ENCODE results near the gene SRR. TPM values are rescaled to one million over a fixed set of nuclear protein-coding genes. Genes with fewer than 3 reads are reported as not detected.

Gene SRR
- polyA plus RNA-seq, 1 donor: 8.4 TPM

- WGBS (ENCODE audit: insufficient coverage, low lambda C conversion rate): no CpG with 5 or more reads among the region's 20 CpGs
- no peak overlapping the region for H3K27ac ChIP-seq (ENCODE audit: low read length)
- H3K9me3 ChIP-seq (ENCODE audit: control insufficient read depth, low read depth, low read length): no peaks in the 10 kb centered on the region
- H3K4me1 ChIP-seq (ENCODE audit: control insufficient read depth, insufficient read depth, low read length): peaks cover 4% of the 10 kb centered on the region
- H3K4me3 ChIP-seq (ENCODE audit: low read length): no peak overlapping the region
- no peak for DNase-seq
- H3K36me3 ChIP-seq (ENCODE audit: control insufficient read depth, insufficient read depth, low read length): peaks cover 39% of the 10 kb centered on the region
- H3K27me3 ChIP-seq (ENCODE audit: control insufficient read depth, insufficient read depth, low read length): no peaks in the 10 kb centered on the region
Observed at GRCh38 chr17:2362016-2362415, 58.3 kb downstream of the SRR start.

DNA sequence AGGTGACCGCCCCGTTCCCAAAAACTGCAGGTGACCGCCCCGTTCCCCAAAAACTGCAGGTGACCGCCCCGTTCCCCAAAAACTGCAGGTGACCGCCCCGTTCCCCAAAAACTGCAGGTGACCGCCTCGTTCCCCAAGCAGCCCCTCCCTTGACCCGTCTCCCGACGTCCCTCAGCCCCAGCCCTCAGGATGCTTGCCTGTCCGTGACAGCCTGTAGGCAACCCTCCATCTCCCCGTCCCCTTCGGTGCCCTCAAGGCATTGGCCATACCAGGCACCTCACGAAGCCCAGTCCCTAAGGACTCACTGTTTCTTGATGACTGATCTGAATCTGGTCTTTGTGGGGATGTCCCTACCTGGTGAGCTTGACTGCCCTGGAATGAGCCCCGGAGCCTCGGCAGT is 58.7 kb downstream of the SRR start:
- DNase-seq: no peak
- Histone ChIP-seq H3K27ac (ENCODE audit: low read length) (no peak overlapping the region), H3K36me3 (ENCODE audit: control insufficient read depth, insufficient read depth, low read length) (peaks cover 36% of the 10 kb centered on the region), H3K4me3 (ENCODE audit: low read length) (no peak overlapping the region), H3K4me1 (ENCODE audit: control insufficient read depth, insufficient read depth, low read length) (peaks cover 4% of the 10 kb centered on the region), H3K9me3 (ENCODE audit: control insufficient read depth, low read depth, low read length) (no peaks in the 10 kb centered on the region), H3K27me3 (ENCODE audit: control insufficient read depth, insufficient read depth, low read length) (no peaks in the 10 kb centered on the region)
- no CpG with 5 or more reads among the region's 19 CpGs for WGBS (ENCODE audit: insufficient coverage, low lambda C conversion rate)

DNA sequence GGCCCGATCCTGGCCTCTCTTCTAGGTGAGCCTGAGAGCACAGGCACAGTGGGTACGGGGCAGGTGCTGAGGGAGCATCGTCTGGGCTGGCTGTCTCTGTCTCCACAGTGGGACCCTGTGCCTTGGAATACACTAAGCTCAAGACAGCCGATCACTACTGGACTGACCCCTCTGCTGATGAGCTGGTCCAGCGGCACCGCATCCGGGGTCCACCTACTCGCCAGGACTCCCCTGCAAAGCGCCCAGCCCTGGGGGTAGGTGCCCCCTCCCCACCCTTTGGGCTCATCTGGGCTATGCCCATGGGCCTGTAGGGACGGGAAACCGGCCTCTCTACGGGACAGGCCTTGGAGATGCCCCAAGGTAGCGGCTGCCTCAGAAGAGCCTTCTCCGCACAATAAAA is 59.1 kb downstream of the SRR start:
- H3K4me1 ChIP-seq (ENCODE audit: control insufficient read depth, insufficient read depth, low read length): peaks cover 4% of the 10 kb centered on the region
- no peak for DNase-seq
- peaks cover 39% of the 10 kb centered on the region for H3K36me3 ChIP-seq (ENCODE audit: control insufficient read depth, insufficient read depth, low read length)
- no peaks in the 10 kb centered on the region for H3K9me3 ChIP-seq (ENCODE audit: control insufficient read depth, low read depth, low read length)
- no peaks in the 10 kb centered on the region for H3K27me3 ChIP-seq (ENCODE audit: control insufficient read depth, insufficient read depth, low read length)
- no peak overlapping the region for H3K27ac ChIP-seq (ENCODE audit: low read length)
- no CpG with 5 or more reads among the region's 14 CpGs for WGBS (ENCODE audit: insufficient coverage, low lambda C conversion rate)
- H3K4me3 ChIP-seq (ENCODE audit: low read length): no peak overlapping the region

GRCh38 chr17:2363318-2363717 is 59.6 kb downstream of the SRR start:
- no peak for DNase-seq
- Histone ChIP-seq H3K27ac (ENCODE audit: low read length) (no peak overlapping the region), H3K9me3 (ENCODE audit: control insufficient read depth, low read depth, low read length) (no peaks in the 10 kb centered on the region), H3K36me3 (ENCODE audit: control insufficient read depth, insufficient read depth, low read length) (peaks cover 37% of the 10 kb centered on the region), H3K4me1 (ENCODE audit: control insufficient read depth, insufficient read depth, low read length) (peaks cover 4% of the 10 kb centered on the region), H3K4me3 (ENCODE audit: low read length) (no peak overlapping the region), H3K27me3 (ENCODE audit: control insufficient read depth, insufficient read depth, low read length) (no peaks in the 10 kb centered on the region)
- no CpG with 5 or more reads among the region's 21 CpGs for WGBS (ENCODE audit: insufficient coverage, low lambda C conversion rate)

- no peak overlapping the region for H3K27ac ChIP-seq (ENCODE audit: low read length)
- H3K36me3 ChIP-seq (ENCODE audit: control insufficient read depth, insufficient read depth, low read length): peaks cover 37% of the 10 kb centered on the region
- no peaks in the 10 kb centered on the region for H3K9me3 ChIP-seq (ENCODE audit: control insufficient read depth, low read depth, low read length)
- H3K4me1 ChIP-seq (ENCODE audit: control insufficient read depth, insufficient read depth, low read length): peaks cover 3% of the 10 kb centered on the region
- no peak for DNase-seq
- WGBS (ENCODE audit: insufficient coverage, low lambda C conversion rate): no CpG with 5 or more reads among the region's 26 CpGs
- H3K27me3 ChIP-seq (ENCODE audit: control insufficient read depth, insufficient read depth, low read length): no peaks in the 10 kb centered on the region
- no peak overlapping the region for H3K4me3 ChIP-seq (ENCODE audit: low read length)
Observed at GRCh38 chr17:2363851-2364762, 60.4 kb downstream of the SRR start.

DNA sequence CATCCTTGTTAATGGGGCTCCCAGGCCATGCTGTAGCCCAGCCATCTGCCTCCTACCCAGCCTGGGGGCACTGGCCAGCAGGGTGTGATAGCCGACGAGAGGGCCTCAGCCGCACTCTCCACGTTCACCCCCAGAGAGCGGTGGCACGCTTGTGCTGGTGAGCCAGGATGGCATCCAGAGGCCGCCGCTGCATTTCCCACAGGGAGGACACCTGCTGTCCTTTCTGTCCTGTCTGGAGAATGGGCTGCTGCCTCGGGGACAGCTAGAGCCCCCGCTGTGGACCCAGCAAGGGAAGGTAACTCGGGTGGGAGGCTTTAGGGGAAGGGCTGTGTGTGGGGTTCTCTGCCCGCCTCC is 61.0 kb downstream of the SRR start:
- no peak for DNase-seq
- H3K4me3 ChIP-seq (ENCODE audit: low read length): no peak overlapping the region
- no peaks in the 10 kb centered on the region for H3K9me3 ChIP-seq (ENCODE audit: control insufficient read depth, low read depth, low read length)
- H3K36me3 ChIP-seq (ENCODE audit: control insufficient read depth, insufficient read depth, low read length): peaks cover 37% of the 10 kb centered on the region
- H3K4me1 ChIP-seq (ENCODE audit: control insufficient read depth, insufficient read depth, low read length): no peaks in the 10 kb centered on the region
- no peaks in the 10 kb centered on the region for H3K27me3 ChIP-seq (ENCODE audit: control insufficient read depth, insufficient read depth, low read length)
- no CpG with 5 or more reads among the region's 12 CpGs for WGBS (ENCODE audit: insufficient coverage, low lambda C conversion rate)
- H3K27ac ChIP-seq (ENCODE audit: low read length): no peak overlapping the region

DNA sequence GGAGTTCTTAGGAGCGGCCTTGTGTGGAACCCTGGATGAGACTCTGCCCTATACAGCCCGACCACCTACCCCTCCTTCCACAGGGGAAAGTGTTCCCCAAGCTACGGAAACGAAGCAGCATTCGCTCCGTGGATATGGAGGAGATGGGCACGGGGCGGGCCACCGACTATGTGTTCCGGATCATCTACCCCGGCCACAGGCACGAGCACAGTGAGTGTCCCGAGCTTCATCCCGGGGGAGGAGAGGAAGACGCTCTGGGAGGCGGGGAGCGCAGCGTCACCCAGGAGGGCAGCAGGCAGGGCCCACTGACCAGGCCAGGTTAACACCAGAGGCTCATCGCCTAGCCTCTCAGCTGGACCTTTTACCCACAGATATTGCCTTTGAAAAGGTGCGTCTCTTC is 61.4 kb downstream of the SRR start:
- no peaks in the 10 kb centered on the region for H3K9me3 ChIP-seq (ENCODE audit: control insufficient read depth, low read depth, low read length)
- DNase-seq: no peak
- H3K4me3 ChIP-seq (ENCODE audit: low read length): no peak overlapping the region
- H3K27ac ChIP-seq (ENCODE audit: low read length): no peak overlapping the region
- H3K4me1 ChIP-seq (ENCODE audit: control insufficient read depth, insufficient read depth, low read length): no peaks in the 10 kb centered on the region
- H3K36me3 ChIP-seq (ENCODE audit: control insufficient read depth, insufficient read depth, low read length): peaks cover 37% of the 10 kb centered on the region
- no peaks in the 10 kb centered on the region for H3K27me3 ChIP-seq (ENCODE audit: control insufficient read depth, insufficient read depth, low read length)
- WGBS (ENCODE audit: insufficient coverage, low lambda C conversion rate): no CpG with 5 or more reads among the region's 20 CpGs

DNA sequence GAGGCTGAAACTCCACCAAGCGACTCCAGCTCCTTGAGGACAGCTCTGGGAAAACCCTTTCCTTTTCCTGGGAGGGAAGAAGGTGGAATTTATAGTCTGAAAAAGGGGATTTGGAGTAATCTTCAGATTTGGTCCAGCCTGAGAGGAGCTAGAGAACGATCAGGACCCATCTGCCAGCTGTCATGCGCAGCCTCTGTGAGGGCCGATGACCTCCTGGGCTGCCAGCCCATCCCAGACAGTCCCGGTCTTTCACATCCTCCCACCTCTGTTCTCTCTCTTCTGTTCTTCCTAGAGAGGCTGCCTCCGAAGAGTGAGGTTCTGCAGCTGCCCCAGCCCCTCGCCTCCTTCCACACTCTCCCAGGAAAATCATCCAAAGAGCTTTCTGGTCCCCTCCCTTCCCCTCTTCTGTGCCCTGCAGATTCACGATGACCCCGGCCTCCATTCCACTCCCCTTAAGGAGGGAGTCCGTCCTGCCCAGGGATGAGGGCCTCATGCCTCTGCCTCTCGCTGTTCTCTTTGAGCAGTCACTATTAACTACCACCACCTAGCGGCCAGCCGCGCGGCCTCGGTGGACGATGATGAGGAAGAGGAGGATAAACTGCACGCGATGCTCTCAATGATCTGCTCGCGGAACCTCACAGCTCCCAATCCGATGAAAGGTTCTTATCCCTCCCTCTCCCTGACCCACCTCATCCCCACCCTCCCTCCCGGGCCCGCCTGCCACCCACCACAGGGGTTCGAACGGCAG is 63.2 kb downstream of the SRR start:
- Histone ChIP-seq H3K27me3 (ENCODE audit: control insufficient read depth, insufficient read depth, low read length) (no peaks in the 10 kb centered on the region), H3K9me3 (ENCODE audit: control insufficient read depth, low read depth, low read length) (no peaks in the 10 kb centered on the region), H3K36me3 (ENCODE audit: control insufficient read depth, insufficient read depth, low read length) (peaks cover 42% of the 10 kb centered on the region), H3K4me3 (ENCODE audit: low read length) (no peak overlapping the region), H3K27ac (ENCODE audit: low read length) (no peak overlapping the region), H3K4me1 (ENCODE audit: control insufficient read depth, insufficient read depth, low read length) (no peaks in the 10 kb centered on the region)
- 100% methylated on average over 1 of the region's 26 CpGs for WGBS (ENCODE audit: insufficient coverage, low lambda C conversion rate)
- DNase-seq: no peak

DNA sequence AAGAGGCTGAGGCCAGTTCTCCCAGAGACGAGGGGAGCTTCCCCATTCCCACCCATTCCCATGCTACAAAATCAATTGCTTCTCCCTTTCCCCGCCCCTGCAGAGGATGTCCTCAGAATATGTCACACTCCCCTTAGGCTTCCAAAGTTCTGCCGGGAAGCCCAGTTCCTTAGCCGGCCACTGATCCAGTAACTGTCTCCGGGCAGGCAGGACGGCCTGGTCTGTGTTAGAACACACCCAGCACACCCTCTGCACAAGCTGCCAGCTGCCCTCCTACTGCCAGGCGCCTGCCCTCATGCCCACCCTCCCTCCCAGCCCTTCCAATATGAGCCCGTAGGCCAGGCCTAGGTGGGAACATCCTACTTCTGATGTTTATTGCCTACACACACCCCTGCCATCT is 64.6 kb downstream of the SRR start:
- peaks cover 45% of the 10 kb centered on the region for H3K36me3 ChIP-seq (ENCODE audit: control insufficient read depth, insufficient read depth, low read length)
- H3K27me3 ChIP-seq (ENCODE audit: control insufficient read depth, insufficient read depth, low read length): no peaks in the 10 kb centered on the region
- no peak for DNase-seq
- no peaks in the 10 kb centered on the region for H3K9me3 ChIP-seq (ENCODE audit: control insufficient read depth, low read depth, low read length)
- no peaks in the 10 kb centered on the region for H3K4me1 ChIP-seq (ENCODE audit: control insufficient read depth, insufficient read depth, low read length)
- H3K4me3 ChIP-seq (ENCODE audit: low read length): no peak overlapping the region
- no peak overlapping the region for H3K27ac ChIP-seq (ENCODE audit: low read length)
- no CpG with 5 or more reads among the region's 8 CpGs for WGBS (ENCODE audit: insufficient coverage, low lambda C conversion rate)

DNA sequence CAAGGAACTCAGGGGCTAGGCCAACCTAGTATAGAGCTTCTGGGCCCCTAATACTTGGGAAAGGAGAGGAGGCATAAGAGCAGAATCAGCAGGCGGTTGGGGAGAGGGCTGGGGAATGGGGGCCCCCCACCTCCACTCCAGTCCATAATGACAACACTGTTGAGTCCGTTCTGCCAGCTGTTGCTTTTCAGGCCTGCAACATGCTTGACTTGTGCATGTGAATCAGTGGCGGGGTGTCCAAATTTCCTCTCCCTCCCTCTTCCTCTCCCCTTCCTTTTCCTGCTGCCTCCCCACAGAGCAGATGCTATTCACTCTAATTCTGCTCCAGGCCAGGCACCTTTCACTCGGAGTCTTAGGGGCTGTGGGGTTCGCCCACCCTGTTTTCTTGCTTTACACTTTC is 65.3 kb downstream of the SRR start:
- Histone ChIP-seq H3K9me3 (ENCODE audit: control insufficient read depth, low read depth, low read length) (no peaks in the 10 kb centered on the region), H3K27ac (ENCODE audit: low read length) (no peak overlapping the region), H3K36me3 (ENCODE audit: control insufficient read depth, insufficient read depth, low read length) (peaks cover 46% of the 10 kb centered on the region), H3K27me3 (ENCODE audit: control insufficient read depth, insufficient read depth, low read length) (no peaks in the 10 kb centered on the region), H3K4me3 (ENCODE audit: low read length) (no peak overlapping the region), H3K4me1 (ENCODE audit: control insufficient read depth, insufficient read depth, low read length) (no peaks in the 10 kb centered on the region)
- no CpG with 5 or more reads among the region's 5 CpGs for WGBS (ENCODE audit: insufficient coverage, low lambda C conversion rate)
- no peak for DNase-seq

Measured in large intestine (tissue), 3 donors.